Pancreas (tissue), 10 donors: ENCODE measurements around the gene SCIMP. TPM values are rescaled to one million over a fixed set of nuclear protein-coding genes. Genes with fewer than 3 reads are reported as not detected.
"Not testable (repeated sequence)": the region's sequence is repeated elsewhere in the genome, so short reads cannot be mapped to it uniquely, and the experiment has no call there.

Source experiments
- ATAC-seq, 4 donors: fragments of 200-7000 bp; cut with Tn5 transposase; one replicate each; pipeline versions ENCODE4 v1.8.0 to v1.9.1; 2020; ENCODE audit warnings: mild to moderate bottlenecking in 4 of 4, moderate library complexity in 4 of 4
- DNase-seq, 6 donors: peaks; one replicate each; pipeline ENCODE4 v3.0.0-alpha.2; 2020
- FAIRE-seq: peaks from 2 replicates; lab custom pipeline; 2012; peaks lifted over from hg19 to GRCh38; lab: Jason Lieb, UNC
- H3K27ac ChIP-seq, 4 donors: fragments of 200-600 bp; sonication (generic); 1 replicate in 3 of 4; 2 replicates in 1 of 4; pipeline versions ENCODE4 v1.5.0 to v1.8.0; 2020
- H3K27me3 ChIP-seq, 4 donors: fragments of 200-600 bp; one replicate each; pipeline ENCODE4 v1.8.0; 2021
- H3K36me3 ChIP-seq, 3 donors: fragments of 200-600 bp; sonication (generic) in 1 of 3; one replicate each; pipeline versions ENCODE4 v1.5.0 to v1.8.0; 2020 to 2021
- H3K4me1 ChIP-seq, 3 donors: fragments of 200-600 bp; one replicate each; pipeline ENCODE4 v1.8.0; 2021
- H3K4me3 ChIP-seq, 4 donors: fragments of 200-600 bp; sonication (generic) in 2 of 4; one replicate each; pipeline versions ENCODE4 v1.5.0 to v1.8.0; 2020 to 2021
- H3K9me3 ChIP-seq, 4 donors: fragments of 200-600 bp; one replicate each; pipeline ENCODE4 v1.8.0; 2021
- WGBS, 2 donors: extraction: QIAGEN DNeasy Blood & Tissue Kit; methylation state at CpG; one replicate each; pipeline ENCODE4 v1.1.7; 2013; 5-methylcytosine and 5-hydroxymethylcytosine counted together
- intact Hi-C, 3 donors: fragments of 100-400 bp; cut with DNase I; formaldehyde crosslinking; loops; one replicate each; pipeline versions ENCODE4 v1.11.1 to v1.14.2; 2022
- polyA plus RNA-seq, 2 donors: library from polyadenylated mRNA; stranded (reverse); fragments of 200-250 nt; gene quantifications; one replicate each; pipeline ENCODE4 v1.2.3, GENCODE V29; 2013
- total RNA-seq, 6 donors: library from RNA; stranded (reverse); fragmentation: NEBNext Ultra II Directional in 4 of 6; extraction: Animal tissue kit (Norgen Biotek cat#: 25700) in 4 of 6; gene quantifications; one replicate each; pipeline versions ENCODE4 v1.2.1 to v1.2.4, GENCODE V29; 2021 to 2023
- TF ChIP-seq, protein P1 (sequence below), 4 donors: fragments of 200-600 bp; sonication (generic) in 3 of 4; IDR thresholded peaks; one replicate each; pipeline versions ENCODE4 v1.5.0 to v1.8.0; 2021; ENCODE audit warnings: antibody characterized with exemption in 4 of 4
- donor health status: healthy with polysubstance abuse.
- donor health status: DM: no; HTN: no; CAD: no; lungs with moderate emphysema.
- donor health status: DM: no; HTN: no; CAD: no.
- donor health status: control.
- donor health status: control.
- donor health status: Bipolar disorder and iron deficiency.
- donor health status: DM: yes; HTN: yes; CAD: no.
- donor health status: DM: no; HTN: no; CAD: no.
- donor health status: DM: no; HTN: no; CAD: no.
- donor health status: DM: yes; HTN: yes; CAD: no.

Gene SCIMP
- total and polyA plus RNA-seq, 8 donors = 0.07 to 4.4 (median 0.66) TPM

DNA sequence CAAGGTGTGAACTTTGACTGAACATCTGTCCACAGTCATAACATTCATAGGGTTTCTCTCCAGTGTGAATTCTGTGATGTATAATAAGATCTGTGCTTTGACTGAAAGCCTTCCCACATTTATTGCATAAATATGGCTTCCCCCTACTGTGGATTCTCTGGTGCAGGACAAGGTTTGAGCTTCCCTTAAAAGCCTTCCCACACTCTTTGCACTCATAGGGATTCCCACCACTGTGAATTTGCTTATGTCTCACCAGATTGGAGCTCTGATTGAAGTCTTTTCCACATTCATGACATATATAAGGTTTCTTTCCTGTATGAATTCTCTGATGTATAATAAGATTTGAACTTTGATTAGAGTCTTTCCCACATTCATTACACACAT, 51.3 kb downstream of the SCIMP start:
- Histone ChIP-seq H3K4me3 (no peak overlapping the region), H3K9me3 (peaks cover 0 to 36% (median 20%) of the 10 kb centered on the region in 4 donors)

GRCh38 chr17:5182597-5183409, 51.9 kb downstream of the SCIMP start:
- Histone ChIP-seq H3K9me3 (peaks cover 0 to 36% (median 22%) of the 10 kb centered on the region in 4 donors), H3K36me3 (peaks cover 0 to 8% (median 0%) of the 10 kb centered on the region in 3 donors), H3K27ac (no peak overlapping the region), H3K4me1 (no peaks in the 10 kb centered on the region), H3K4me3 (no peak overlapping the region), H3K27me3 (no peaks in the 10 kb centered on the region)
- TF ChIP-seq, protein P1, sequence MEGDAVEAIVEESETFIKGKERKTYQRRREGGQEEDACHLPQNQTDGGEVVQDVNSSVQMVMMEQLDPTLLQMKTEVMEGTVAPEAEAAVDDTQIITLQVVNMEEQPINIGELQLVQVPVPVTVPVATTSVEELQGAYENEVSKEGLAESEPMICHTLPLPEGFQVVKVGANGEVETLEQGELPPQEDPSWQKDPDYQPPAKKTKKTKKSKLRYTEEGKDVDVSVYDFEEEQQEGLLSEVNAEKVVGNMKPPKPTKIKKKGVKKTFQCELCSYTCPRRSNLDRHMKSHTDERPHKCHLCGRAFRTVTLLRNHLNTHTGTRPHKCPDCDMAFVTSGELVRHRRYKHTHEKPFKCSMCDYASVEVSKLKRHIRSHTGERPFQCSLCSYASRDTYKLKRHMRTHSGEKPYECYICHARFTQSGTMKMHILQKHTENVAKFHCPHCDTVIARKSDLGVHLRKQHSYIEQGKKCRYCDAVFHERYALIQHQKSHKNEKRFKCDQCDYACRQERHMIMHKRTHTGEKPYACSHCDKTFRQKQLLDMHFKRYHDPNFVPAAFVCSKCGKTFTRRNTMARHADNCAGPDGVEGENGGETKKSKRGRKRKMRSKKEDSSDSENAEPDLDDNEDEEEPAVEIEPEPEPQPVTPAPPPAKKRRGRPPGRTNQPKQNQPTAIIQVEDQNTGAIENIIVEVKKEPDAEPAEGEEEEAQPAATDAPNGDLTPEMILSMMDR (IDR thresholded peaks at IDR 0.05) = no peak
- WGBS, 2 donors = 97 to 99% methylated on average over 6 of the region's 6 CpGs
- DNase-seq (no peak), ATAC-seq (no peak), FAIRE-seq (no peak)
- intact Hi-C loops = no loop called here

More for the DNA sequence above, 51.3 kb downstream of the SCIMP start:
- FAIRE-seq (no peak), ATAC-seq (no peak), DNase-seq (no peak)
- Histone ChIP-seq H3K36me3 (peaks cover 0 to 8% (median 0%) of the 10 kb centered on the region in 3 donors), H3K27ac (no peak overlapping the region), H3K4me1 (no peaks in the 10 kb centered on the region), H3K27me3 (no peaks in the 10 kb centered on the region)
- intact Hi-C loops = no loop called here
- TF ChIP-seq, protein P1 (IDR thresholded peaks at IDR 0.05) = no peak

- ATAC-seq = no peak
- H3K4me3 ChIP-seq = no peak overlapping the region
- no peaks in the 10 kb centered on the region for H3K4me1 ChIP-seq
- H3K27ac ChIP-seq = no peak overlapping the region
- FAIRE-seq = no peak
- H3K27me3 ChIP-seq = no peaks in the 10 kb centered on the region
- DNase-seq = no peak
- 96 to 98% methylated on average over 10 of the region's 10 CpGs for WGBS, 2 donors
- peaks cover 0 to 36% (median 22%) of the 10 kb centered on the region in 4 donors for H3K9me3 ChIP-seq
- intact Hi-C loops = no loop called here
- TF ChIP-seq, protein P1 (IDR thresholded peaks at IDR 0.05) = no peak
- H3K36me3 ChIP-seq = peaks cover 0 to 8% (median 0%) of the 10 kb centered on the region in 3 donors
Observed at GRCh38 chr17:5181509-5182305, 53.0 kb downstream of the SCIMP start.

GRCh38 chr17:5179003-5179402, 55.7 kb downstream of the SCIMP start:
- H3K27me3 ChIP-seq = no peaks in the 10 kb centered on the region
- 97 to 98% methylated on average over 12 of the region's 12 CpGs for WGBS, 2 donors
- peaks cover 0 to 24% (median 17%) of the 10 kb centered on the region in 4 donors for H3K9me3 ChIP-seq
- no peaks in the 10 kb centered on the region for H3K4me1 ChIP-seq
- H3K4me3 ChIP-seq = no peak overlapping the region
- H3K27ac ChIP-seq = no peak overlapping the region
- DNase-seq (no peak), FAIRE-seq (no peak), ATAC-seq (no peak)
- H3K36me3 ChIP-seq = peaks cover 0 to 14% (median 0%) of the 10 kb centered on the region in 3 donors
- TF ChIP-seq, protein P1 (IDR thresholded peaks at IDR 0.05) = no peak
- intact Hi-C loops = no loop called here

DNA sequence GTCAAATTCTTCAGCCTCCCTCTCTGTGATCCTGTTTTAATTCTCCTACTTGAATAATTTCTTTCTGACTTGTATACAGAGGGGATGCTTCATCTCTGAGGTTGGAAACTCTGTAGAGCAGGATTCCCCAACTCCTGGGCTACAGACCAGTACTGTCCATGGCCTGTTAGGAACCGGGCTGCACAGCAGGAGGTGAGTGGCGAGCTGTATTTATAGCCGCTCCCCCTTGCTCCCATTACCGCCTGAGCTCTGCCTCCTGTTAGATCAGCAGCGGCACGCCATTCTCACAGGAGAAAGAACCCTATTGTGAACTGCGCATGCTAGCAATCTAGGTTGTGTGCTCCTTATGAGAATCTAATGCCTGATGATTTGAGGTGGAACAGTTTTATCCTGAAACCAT, 59.6 kb downstream of the SCIMP start:
- H3K4me3 ChIP-seq, H3K36me3 ChIP-seq, H3K27me3 ChIP-seq, H3K4me1 ChIP-seq, H3K27ac ChIP-seq, ATAC-seq, FAIRE-seq, intact Hi-C loops, H3K9me3 ChIP-seq, DNase-seq: not testable (repeated sequence)
- 89 to 92% methylated on average over 7 of the region's 7 CpGs for WGBS, 2 donors

GRCh38 chr17:5165791-5166564, 68.7 kb downstream of the SCIMP start:
- H3K4me1 ChIP-seq, DNase-seq, H3K27ac ChIP-seq, H3K27me3 ChIP-seq, ATAC-seq, H3K36me3 ChIP-seq, H3K9me3 ChIP-seq, H3K4me3 ChIP-seq, intact Hi-C loops: not testable (repeated sequence)
- 30 to 45% methylated on average over 5 to 6 of the region's 7 CpGs for WGBS, 2 donors
- peak; percentile 63 for FAIRE-seq
